Activated CD8-positive, alpha-beta memory T cell treated with anti-CD3 and anti-CD28 coated beads for 48 hours (primary cell): Measurements from ENCODE around the gene EZH2.

Experiments
- DNase-seq, 3 experiments: peaks; one replicate each; pipeline ENCODE4 v3.0.0-alpha.2; 2020; ENCODE audit warnings: low read depth in 2 of 3, low spot score in 2 of 3

EZH2 gene

GRCh38 chr7:148773334-148773733 is 110.8 kb downstream of the EZH2 start:
- DNase-seq = no peak

- no peak for DNase-seq
Observed at GRCh38 chr7:148772297-148773089, 111.6 kb downstream of the EZH2 start.

DNA sequence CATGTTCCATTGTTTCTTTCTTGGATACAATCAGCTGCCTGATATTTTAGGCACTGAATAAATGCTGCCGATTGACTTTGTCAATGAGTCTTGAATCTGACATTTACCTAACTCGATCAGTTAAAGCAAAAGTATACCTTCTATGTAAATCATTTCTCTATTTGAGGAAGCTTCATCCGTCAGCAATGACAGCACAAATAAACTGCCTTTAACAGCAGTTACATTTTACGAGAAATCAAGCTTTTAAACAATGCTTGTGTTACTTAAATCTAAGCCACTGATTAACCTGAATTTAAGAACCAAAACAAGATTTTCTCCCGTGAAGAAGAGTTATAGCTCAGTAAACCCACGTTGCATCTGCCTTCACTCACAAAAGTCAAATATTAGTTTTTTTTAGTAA is 114.1 kb downstream of the EZH2 start:
- DNase-seq = no peak

DNA sequence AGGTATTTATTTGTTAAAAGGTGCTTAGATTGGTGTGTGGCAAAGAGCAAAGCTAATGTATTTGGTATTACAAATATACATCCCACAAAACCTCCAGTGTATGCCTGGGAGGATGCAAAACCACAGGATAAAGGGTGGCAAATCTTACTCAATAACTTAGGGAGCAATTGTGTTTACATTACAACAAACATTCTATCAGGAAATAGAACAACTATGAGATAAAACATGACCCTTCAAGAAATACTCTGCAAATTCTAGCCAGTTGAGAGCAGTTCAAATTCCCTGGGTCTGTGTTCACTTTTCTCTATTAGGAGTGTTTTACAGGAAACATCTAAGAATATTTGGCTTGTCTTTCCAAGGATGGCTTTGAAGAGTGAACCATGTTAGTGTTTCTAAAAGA is 120.5 kb downstream of the EZH2 start:
- no peak for DNase-seq

GRCh38 chr7:148761499-148762278 is 122.4 kb downstream of the EZH2 start:
- no peak for DNase-seq
